Motor neuron (in vitro differentiated cells): ENCODE data around the gene UVRAG. TPM values are rescaled to one million over a fixed set of nuclear protein-coding genes. Genes with fewer than 3 reads are reported as not detected.
A peak's percentile ranks its signal among the peaks of the same experiment; 100 is the strongest.
"Not testable (repeated sequence)": the region's sequence is repeated elsewhere in the genome, so short reads cannot be mapped to it uniquely, and the experiment has no call there.

ENCODE experiments used
- ATAC-seq, 8 experiments: fragments of 200-7000 bp; cut with Tn5 transposase; replicated peaks in 6 of 8; 2 replicates each; pipeline ENCODE4 v1.8.0; 2021; ENCODE audit warnings: mild to moderate bottlenecking in 8 of 8, moderate library complexity in 8 of 8
- H3K27ac ChIP-seq, 2 donors: fragments of 250-450 bp; sonication (Bioruptor Pico); 2 replicates each; pipeline ENCODE4 v1.9.0; 2021; ENCODE audit warnings: antibody characterized with exemption in 2 of 2, mild to moderate bottlenecking in 2 of 2, moderate library complexity in 1 of 2
- H3K4me1 ChIP-seq, 2 donors: fragments of 250-450 bp; sonication (Bioruptor Pico); replicated peaks in 1 of 2; 2 replicates each; pipeline ENCODE4 v1.6.1; 2021; ENCODE audit warnings: antibody characterized with exemption in 2 of 2, mild to moderate bottlenecking in 2 of 2, moderate library complexity in 1 of 2
- H3K4me3 ChIP-seq, 5 donors: fragments of 250-450 bp; sonication (Bioruptor Pico); 2 replicates each; pipeline ENCODE4 v1.9.0; 2021; ENCODE audit warnings: antibody characterized with exemption in 5 of 5, mild to moderate bottlenecking in 5 of 5, moderate library complexity in 4 of 5
- WGBS, 10 experiments: fragments of 450-650 bp; shearing (Covaris generic); methylation state at CpG; one replicate each; pipeline ENCODE4 v1.0.0; 2022; 5-methylcytosine and 5-hydroxymethylcytosine counted together
- in situ Hi-C, 9 experiments: fragments of 400-800 bp; cut with MboI; loops; one replicate each; pipeline ENCODE4 v1.15.0; 2021; ENCODE audit warnings: low sequenced_read_pairs in 9 of 9, low pct_unique_long_range_greater_than_20kb in 2 of 9; ENCODE audit not compliant: unreplicated experiment in 9 of 9
- total RNA-seq, 8 experiments: library from RNA; unstranded; fragments of 300-600 nt; gene quantifications; 2 replicates each; pipeline versions ENCODE4 v1.2.3 to v1.2.4, GENCODE V29; 2022

The UVRAG gene
- total RNA-seq, 8 experiments from 2014 or later, result 17.2 to 24.4 (median 19.6) TPM

DNA sequence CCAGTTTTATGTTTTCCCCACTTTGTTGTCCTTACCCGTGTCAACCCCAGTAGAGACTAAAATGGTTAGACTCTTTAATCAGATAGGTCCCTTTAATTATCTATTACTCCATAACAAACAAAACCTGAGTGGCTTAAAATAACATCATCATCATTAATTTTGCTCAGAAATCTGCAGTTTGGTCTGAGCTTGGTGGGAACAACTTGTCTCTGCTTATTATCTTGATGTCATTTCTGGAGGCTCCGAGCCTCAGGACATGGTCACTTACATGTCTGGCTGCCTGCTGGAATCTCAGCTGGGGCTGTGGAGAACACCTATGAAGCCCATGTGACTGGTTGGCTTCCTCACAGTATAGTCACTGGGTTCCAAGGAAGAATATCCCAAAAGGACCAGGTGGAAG, 26.7 kb downstream of the UVRAG start:
- Histone ChIP-seq H3K4me3 (no peak overlapping the region), H3K27ac (no peak overlapping the region), H3K4me1 (peaks cover 0 to 10% of the 10 kb centered on the region in 2 donors)
- WGBS, 10 experiments, result 63 to 100% (median 98%) methylated on average over 1 to 2 of the region's 2 CpGs
- ATAC-seq, result no peak
- in situ Hi-C loops, result no loop called here

DNA sequence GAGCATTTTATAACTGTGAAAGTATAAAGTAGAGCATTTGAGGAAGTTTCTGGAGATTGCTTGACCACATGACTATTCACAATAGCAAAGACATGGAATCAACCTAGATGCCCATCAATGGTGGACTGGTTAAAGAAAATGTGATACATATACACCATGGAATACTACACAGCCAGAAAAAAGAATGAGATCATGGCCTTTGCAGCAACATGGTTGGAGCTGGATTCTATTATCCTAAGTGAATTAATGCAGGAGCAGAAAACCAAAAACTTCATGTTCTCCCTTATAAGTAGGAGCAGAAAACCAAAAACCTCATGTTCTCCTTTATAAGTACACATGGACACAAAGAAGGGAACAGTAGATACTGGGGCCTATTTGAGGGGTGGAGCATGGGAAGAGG, 30.3 kb downstream of the UVRAG start:
- in situ Hi-C loops, result no loop called here
- no peak overlapping the region for H3K4me3 ChIP-seq
- no peaks in the 10 kb centered on the region for H3K4me1 ChIP-seq
- ATAC-seq, result no peak
- H3K27ac ChIP-seq, result no peak overlapping the region

GRCh38 chr11:75849894-75850293, 34.9 kb downstream of the UVRAG start:
- no peaks in the 10 kb centered on the region for H3K4me1 ChIP-seq
- H3K4me3 ChIP-seq, result no peak overlapping the region
- no peak for ATAC-seq
- in situ Hi-C loops, result no loop called here
- no peak overlapping the region for H3K27ac ChIP-seq

- ATAC-seq, result no peak
- no peak overlapping the region for H3K27ac ChIP-seq
- in situ Hi-C loops, result no loop called here
- H3K4me3 ChIP-seq, result no peak overlapping the region
- 34 to 93% (median 89%) methylated on average over 1 to 3 of the region's 3 CpGs; no CpG with 5 or more reads in 3 of the 10 experiments for WGBS, 10 experiments
- no peaks in the 10 kb centered on the region for H3K4me1 ChIP-seq
Observed at GRCh38 chr11:75850787-75851186, 35.8 kb downstream of the UVRAG start.

DNA sequence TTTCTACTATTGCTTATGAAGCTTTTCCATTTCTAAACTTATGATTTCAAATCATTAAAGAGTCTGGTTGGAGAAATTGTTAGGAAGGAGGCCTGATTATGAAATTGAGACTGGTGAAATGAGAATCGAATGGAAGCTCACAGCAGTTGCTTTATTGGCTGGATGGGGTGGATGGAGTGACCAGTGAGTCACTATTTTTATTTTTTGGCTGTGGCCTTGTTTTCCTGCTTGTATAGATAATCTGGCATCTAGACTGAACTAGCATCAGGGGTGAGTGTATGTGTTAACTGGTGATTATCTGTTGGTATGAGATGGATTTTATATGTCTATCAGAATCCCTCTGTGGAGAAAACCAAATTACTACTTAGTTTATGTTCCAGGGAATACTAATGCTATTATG, 36.2 kb downstream of the UVRAG start:
- in situ Hi-C loops, result no loop called here
- Histone ChIP-seq H3K4me3 (no peak overlapping the region), H3K27ac (no peak overlapping the region), H3K4me1 (no peaks in the 10 kb centered on the region)
- WGBS, 10 experiments, result 17 to 100% (median 90%) methylated on average over 1 of the region's 1 CpG; no CpG with 5 or more reads in 4 of the 10 experiments
- ATAC-seq, result no peak

- ATAC-seq, result no peak
- in situ Hi-C loops, result no loop called here
- Histone ChIP-seq H3K4me3 (no peak overlapping the region), H3K27ac (no peak overlapping the region), H3K4me1 (no peaks in the 10 kb centered on the region)
- WGBS, 10 experiments, result 80 to 100% (median 99%) methylated on average over 2 to 5 of the region's 5 CpGs
Observed at GRCh38 chr11:75852406-75853017, 37.5 kb downstream of the UVRAG start.

DNA sequence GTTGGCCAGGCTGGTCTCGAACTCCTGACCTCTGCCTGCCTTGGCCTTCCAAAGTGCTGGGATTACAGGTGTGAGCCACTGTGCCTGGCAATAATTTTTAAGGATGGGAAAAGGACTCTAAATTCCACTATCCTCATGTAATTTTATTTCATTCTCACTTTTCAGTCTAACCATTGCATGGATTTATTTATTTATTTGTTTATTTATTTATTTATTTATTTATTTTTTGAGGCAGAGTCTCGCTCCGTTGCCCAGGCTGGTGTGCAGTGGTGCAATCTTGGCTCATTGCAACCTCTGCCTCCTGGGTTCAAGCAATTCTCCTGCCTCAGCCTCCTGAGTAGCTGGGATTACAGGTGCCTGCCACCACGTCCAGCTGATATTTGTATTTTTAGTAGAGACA, 38.6 kb downstream of the UVRAG start:
- in situ Hi-C loops, H3K27ac ChIP-seq, ATAC-seq, H3K4me1 ChIP-seq, H3K4me3 ChIP-seq: not testable (repeated sequence)
- WGBS, 10 experiments, result 89 to 100% (median 100%) methylated on average over 1 to 4 of the region's 4 CpGs

- H3K27ac ChIP-seq, result no peak overlapping the region
- in situ Hi-C loops, result no loop called here
- no peak for ATAC-seq
- WGBS, 10 experiments, result 80 to 100% (median 100%) methylated on average over 1 of the region's 1 CpG; no CpG with 5 or more reads in 5 of the 10 experiments
- H3K4me3 ChIP-seq, result no peak overlapping the region
- no peaks in the 10 kb centered on the region for H3K4me1 ChIP-seq
Observed at GRCh38 chr11:75853971-75854370, 39.0 kb downstream of the UVRAG start.

- 50 to 100% (median 89%) methylated on average over 1 to 6 of the region's 6 CpGs; no CpG with 5 or more reads in 1 of the 10 experiments for WGBS, 10 experiments
- H3K27ac ChIP-seq, result no peak overlapping the region
- H3K4me1 ChIP-seq, result no peaks in the 10 kb centered on the region
- no peak for ATAC-seq
- in situ Hi-C loops, result no loop called here
- H3K4me3 ChIP-seq, result no peak overlapping the region
Observed at GRCh38 chr11:75855206-75855605, 40.2 kb downstream of the UVRAG start.

GRCh38 chr11:75856912-75857311, 41.9 kb downstream of the UVRAG start:
- 81 to 100% (median 98%) methylated on average over 2 to 3 of the region's 3 CpGs for WGBS, 10 experiments
- H3K27ac ChIP-seq, result no peak overlapping the region
- no peak for ATAC-seq
- no peaks in the 10 kb centered on the region for H3K4me1 ChIP-seq
- in situ Hi-C loops, result no loop called here
- H3K4me3 ChIP-seq, result no peak overlapping the region

DNA sequence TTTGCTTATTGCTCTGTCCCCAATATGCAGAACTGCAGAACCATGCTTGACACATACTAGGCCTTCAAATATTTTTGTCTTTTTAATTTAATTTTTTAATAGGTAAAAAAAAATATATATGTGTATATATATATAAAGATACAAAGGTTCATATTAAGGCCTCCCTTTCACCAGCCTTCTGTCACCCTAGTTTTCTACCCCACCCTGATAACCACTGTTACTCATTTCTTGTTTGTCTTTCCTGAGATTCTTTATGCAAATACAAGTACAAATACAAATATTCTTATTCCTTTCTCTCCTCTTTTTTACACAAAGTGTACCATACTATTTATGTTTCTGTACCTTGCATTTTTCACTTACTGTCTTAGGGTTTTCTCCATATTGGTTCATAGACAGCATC, 43.0 kb downstream of the UVRAG start:
- in situ Hi-C loops, result no loop called here
- H3K27ac ChIP-seq, result no peak overlapping the region
- no peaks in the 10 kb centered on the region for H3K4me1 ChIP-seq
- H3K4me3 ChIP-seq, result no peak overlapping the region
- peak in 2 of 8 experiments; percentile 21 to 23 for ATAC-seq

GRCh38 chr11:75858613-75859012, 43.6 kb downstream of the UVRAG start:
- H3K4me1 ChIP-seq, result no peaks in the 10 kb centered on the region
- H3K4me3 ChIP-seq, result no peak overlapping the region
- no peak overlapping the region for H3K27ac ChIP-seq
- ATAC-seq, result peak in 1 of 8 experiments; percentile 23
- 35 to 100% (median 88%) methylated on average over 1 to 3 of the region's 3 CpGs; no CpG with 5 or more reads in 2 of the 10 experiments for WGBS, 10 experiments
- in situ Hi-C loops, result no loop called here

GRCh38 chr11:75859614-75860013, 44.6 kb downstream of the UVRAG start:
- in situ Hi-C loops, result loop anchor here in 1 of 9 experiments (10.0 kb wide), 1 partner anchor 55 kb away; no protein-coding TSS in a partner anchor
- no peak overlapping the region for H3K27ac ChIP-seq
- no peak overlapping the region for H3K4me3 ChIP-seq
- ATAC-seq, result no peak
- no peaks in the 10 kb centered on the region for H3K4me1 ChIP-seq
- WGBS, 10 experiments, result 80 to 100% (median 100%) methylated on average over 1 to 2 of the region's 2 CpGs; no CpG with 5 or more reads in 1 of the 10 experiments

DNA sequence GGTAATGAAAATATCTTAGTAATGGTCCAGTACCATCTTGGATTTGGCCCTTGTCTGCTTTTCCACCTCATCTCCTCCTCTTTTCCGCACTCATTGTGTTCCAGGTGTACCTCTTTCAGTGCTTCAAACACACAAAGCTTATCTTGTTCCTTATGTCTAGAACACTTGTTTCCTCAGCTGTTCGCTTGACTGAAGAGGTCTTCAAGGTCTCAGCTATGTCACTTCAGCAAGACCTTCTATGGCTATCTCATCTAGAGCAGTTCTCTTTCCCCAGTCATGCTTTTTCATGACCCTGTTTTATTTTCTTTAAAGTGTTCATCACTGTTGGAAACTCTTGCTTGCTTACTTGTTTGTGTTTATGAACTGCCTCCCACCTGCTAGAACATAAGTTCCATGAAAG, 47.4 kb downstream of the UVRAG start:
- in situ Hi-C loops, result loop anchor here in 1 of 9 experiments (10.0 kb wide), 1 partner anchor 58 kb away; no protein-coding TSS in a partner anchor
- Histone ChIP-seq H3K4me1 (no peaks in the 10 kb centered on the region), H3K27ac (no peak overlapping the region), H3K4me3 (no peak overlapping the region)
- ATAC-seq, result no peak
- WGBS, 10 experiments, result 80 to 100% (median 100%) methylated on average over 1 to 2 of the region's 2 CpGs
